ENCODE results near the gene PSME2. TPM values are rescaled to one million over a fixed set of nuclear protein-coding genes. Genes with fewer than 3 reads are reported as not detected.

Gene PSME2
- total RNA-seq (100 to 1,000 TPM in 1 of 2 donors, 10 to 100 TPM in 1; 59.4 to 136 TPM), polyA plus RNA-seq (ENCODE audit: insufficient read length in 2 of 2) (100 to 1,000 TPM; 112 to 115 TPM)
- long read RNA-seq, donor 1, transcript PSME2-201 (11 exons, 1,404 nt) = major isoform, 51 of 88 reads
- long read RNA-seq, donor 1, partial matches to known transcripts = 18 of 88 reads
- long read RNA-seq, donor 1, other reads (novel, unspliced or antisense) = 13 of 88 reads
- long read RNA-seq, donor 2, transcript PSME2-201 (11 exons, 1,404 nt) = major isoform, 15 of 17 reads
- long read RNA-seq, donor 2, partial matches to known transcripts = 0 of 17 reads
- long read RNA-seq, donor 2, other reads (novel, unspliced or antisense) = 0 of 17 reads
- long read RNA-seq, donor 3, transcript PSME2-201 (11 exons, 1,404 nt) = major isoform, 17 of 35 reads
- long read RNA-seq, donor 3, partial matches to known transcripts = 15 of 35 reads
- long read RNA-seq, donor 3, other reads (novel, unspliced or antisense) = 0 of 35 reads
- long read RNA-seq, donor 4, transcript PSME2-205 (2 exons, 496 nt) = minor isoform, 7 of 125 reads
- long read RNA-seq, donor 4, transcript PSME2-201 (11 exons, 1,404 nt) = major isoform, 98 of 125 reads
- long read RNA-seq, donor 4, partial matches to known transcripts = 11 of 125 reads
- long read RNA-seq, donor 4, other reads (novel, unspliced or antisense) = 0 of 125 reads

DNA sequence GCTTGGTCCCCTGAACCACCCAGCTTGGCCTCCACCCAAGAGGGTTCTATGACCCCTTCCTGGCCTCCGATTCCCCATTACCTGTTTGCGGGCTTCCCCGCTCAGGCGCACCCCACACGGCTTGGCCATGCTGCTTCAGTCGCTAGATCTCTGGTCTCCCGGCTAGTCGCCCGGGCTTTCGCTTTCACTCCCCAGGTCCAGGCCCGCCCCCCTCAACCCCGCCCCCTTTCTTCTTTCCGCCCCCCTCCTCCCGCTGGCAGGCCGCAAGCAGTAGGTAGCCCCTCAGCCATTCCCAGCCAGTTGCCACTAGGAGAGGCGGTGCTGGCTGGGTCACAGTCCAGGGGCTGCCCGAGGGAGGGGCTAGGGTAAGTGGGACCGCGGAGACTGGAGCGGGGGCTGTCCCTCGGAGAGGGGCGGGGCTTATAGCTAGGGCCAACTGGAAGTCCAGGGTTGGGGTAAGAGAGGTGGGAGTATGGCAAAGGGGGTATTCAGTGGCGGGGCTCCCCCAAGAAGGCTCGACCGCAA, at the start of gene PSME2:
Gene PSME2 (minus strand): TSS at position 158 of the 525 bp plus-strand sequence. CDS start 29 bp downstream, at position 129.
- no peaks in the 10 kb centered on the region for H3K27me3 ChIP-seq (ENCODE audit: control insufficient read depth, insufficient read depth, low read length)
- peak; percentile 77 to 96 (median 89) for DNase-seq (ENCODE audit: low read depth in 4 of 6, low spot score in 6 of 6)
- H3K9me3 ChIP-seq (ENCODE audit: control insufficient read depth, insufficient read depth, low read length) = no peaks in the 10 kb centered on the region
- under 1% methylated on average over 17 of the region's 25 CpGs for WGBS (ENCODE audit: insufficient coverage)
- peaks cover 36% of the 10 kb centered on the region for H3K4me1 ChIP-seq (ENCODE audit: control insufficient read depth, insufficient read depth, low read length)
- H3K27ac ChIP-seq (ENCODE audit: low read depth, low read length) = peak within 1 kb of the TSS; percentile 98
- peaks cover 32% of the 10 kb centered on the region for H3K36me3 ChIP-seq (ENCODE audit: control insufficient read depth, insufficient read depth, low read length)
- H3K4me3 ChIP-seq (ENCODE audit: low read depth, low read length) = peak within 1 kb of the TSS; percentile 96

DNA sequence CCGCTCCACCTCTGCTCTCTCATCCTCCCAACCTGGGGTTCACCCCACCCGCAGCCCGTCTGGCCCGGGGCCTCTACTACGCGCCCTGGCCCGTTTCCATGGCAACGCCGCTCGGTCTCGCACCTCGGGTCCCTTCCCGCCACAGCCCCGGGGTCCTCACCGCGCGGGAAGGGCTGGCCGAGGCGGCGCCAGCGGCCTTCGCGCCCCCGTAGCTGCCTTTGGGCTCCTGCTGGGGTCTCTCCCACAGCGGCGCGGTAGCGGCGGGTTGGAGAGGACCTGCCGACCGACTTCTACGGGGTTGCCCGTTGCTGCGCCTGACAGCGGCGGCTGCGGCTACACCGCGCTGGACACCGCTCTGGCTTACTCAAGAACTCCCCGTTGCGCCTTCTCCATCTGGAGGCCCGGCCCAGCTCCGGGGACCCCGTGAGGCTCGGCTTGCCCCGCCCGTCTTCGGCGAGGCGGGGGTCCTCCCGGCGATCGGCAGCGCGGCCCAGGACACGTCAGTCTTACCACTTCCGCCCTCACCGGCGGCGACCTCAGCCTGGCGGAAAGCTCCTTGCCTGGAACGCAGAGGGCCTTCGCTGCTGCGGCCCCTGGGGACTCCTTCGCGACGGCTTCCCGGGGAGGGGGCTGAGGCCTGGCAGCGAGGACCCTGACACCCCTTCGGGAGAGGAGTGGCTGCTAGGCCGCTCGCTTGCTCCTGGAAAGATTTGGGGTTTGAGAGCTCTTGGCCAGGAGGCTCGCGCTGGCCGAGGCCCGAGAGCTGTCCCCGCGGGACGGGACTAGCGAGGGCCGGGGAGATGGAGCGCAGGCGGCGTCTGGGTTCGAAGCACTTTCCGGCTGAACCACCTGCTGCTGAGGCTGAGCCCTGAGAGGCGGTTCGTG, 49.0 kb upstream of the PSME2 start, which contains the start of gene TM9SF1:
Gene TM9SF1 (minus strand): TSS at position 256 of the 885 bp plus-strand sequence. CDS start 422 bp downstream, outside the sequence.
- under 1% methylated on average over 89 of the region's 89 CpGs for WGBS (ENCODE audit: insufficient coverage)
- H3K4me1 ChIP-seq (ENCODE audit: control insufficient read depth, insufficient read depth, low read length) = peaks cover 13% of the 10 kb centered on the region
- peaks cover 20% of the 10 kb centered on the region for H3K36me3 ChIP-seq (ENCODE audit: control insufficient read depth, insufficient read depth, low read length)
- no peaks in the 10 kb centered on the region for H3K9me3 ChIP-seq (ENCODE audit: control insufficient read depth, insufficient read depth, low read length)
- DNase-seq (ENCODE audit: low read depth in 4 of 6, low spot score in 6 of 6) = peak; percentile 66 to 95 (median 82)
- peak within 1 kb of the TSS; percentile 96 for H3K27ac ChIP-seq (ENCODE audit: low read depth, low read length)
- peak within 1 kb of the TSS; percentile 90 for H3K4me3 ChIP-seq (ENCODE audit: low read depth, low read length)
- H3K27me3 ChIP-seq (ENCODE audit: control insufficient read depth, insufficient read depth, low read length) = no peaks in the 10 kb centered on the region

DNA sequence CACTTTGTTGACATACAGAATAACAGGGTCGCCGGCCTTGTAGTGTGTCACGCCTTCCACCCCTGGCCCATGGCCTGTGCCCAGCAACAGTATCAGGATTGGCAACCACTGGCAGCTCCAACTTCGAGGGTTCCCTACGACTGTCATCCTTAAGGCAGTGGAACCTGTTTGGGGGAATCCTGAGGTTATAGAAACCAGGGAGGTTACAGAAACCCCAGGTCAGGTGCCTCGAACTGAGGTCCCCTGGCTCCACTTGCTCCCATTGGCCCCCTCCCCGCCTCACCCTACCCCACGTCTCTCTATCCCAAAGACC, 48.4 kb upstream of the PSME2 start:
- no peak for DNase-seq (ENCODE audit: low read depth in 4 of 6, low spot score in 6 of 6)
- peaks cover 13% of the 10 kb centered on the region for H3K4me1 ChIP-seq (ENCODE audit: control insufficient read depth, insufficient read depth, low read length)
- WGBS (ENCODE audit: insufficient coverage) = 68% methylated on average over 7 of the region's 8 CpGs
- H3K27me3 ChIP-seq (ENCODE audit: control insufficient read depth, insufficient read depth, low read length) = no peaks in the 10 kb centered on the region
- H3K9me3 ChIP-seq (ENCODE audit: control insufficient read depth, insufficient read depth, low read length) = no peaks in the 10 kb centered on the region
- H3K4me3 ChIP-seq (ENCODE audit: low read depth, low read length) = peak overlapping the region; percentile 90
- H3K36me3 ChIP-seq (ENCODE audit: control insufficient read depth, insufficient read depth, low read length) = peaks cover 25% of the 10 kb centered on the region
- peak overlapping the region; percentile 96 for H3K27ac ChIP-seq (ENCODE audit: low read depth, low read length)

- Histone ChIP-seq H3K9me3 (ENCODE audit: control insufficient read depth, insufficient read depth, low read length) (no peaks in the 10 kb centered on the region), H3K36me3 (ENCODE audit: control insufficient read depth, insufficient read depth, low read length) (peaks cover 29% of the 10 kb centered on the region), H3K4me1 (ENCODE audit: control insufficient read depth, insufficient read depth, low read length) (peaks cover 16% of the 10 kb centered on the region), H3K4me3 (ENCODE audit: low read depth, low read length) (peak overlapping the region; percentile 90), H3K27me3 (ENCODE audit: control insufficient read depth, insufficient read depth, low read length) (no peaks in the 10 kb centered on the region), H3K27ac (ENCODE audit: low read depth, low read length) (no peak overlapping the region)
- no peak for DNase-seq (ENCODE audit: low read depth in 4 of 6, low spot score in 6 of 6)
- 88% methylated on average over 4 of the region's 7 CpGs for WGBS (ENCODE audit: insufficient coverage)
Observed at GRCh38 chr14:24194186-24194872, 47.9 kb upstream of the PSME2 start.

DNA sequence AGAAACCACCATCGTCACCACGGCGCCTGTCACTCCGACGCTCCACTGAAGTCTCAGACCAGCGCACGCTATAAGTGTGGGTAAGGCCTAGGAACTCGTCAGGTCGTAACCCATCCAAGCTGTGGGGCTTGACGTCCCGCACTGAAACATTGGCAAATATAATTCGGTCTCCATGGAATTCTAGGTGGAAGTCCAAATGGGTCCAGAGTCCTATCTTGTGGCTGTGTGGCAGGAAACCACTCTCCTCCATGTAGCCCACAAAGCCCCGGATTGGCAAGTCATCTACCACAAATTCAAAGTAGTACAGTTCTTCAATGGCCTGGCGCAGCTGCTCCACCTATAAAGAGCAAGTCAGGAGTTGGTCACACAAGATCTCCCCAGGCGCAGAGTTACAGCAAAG, 46.5 kb upstream of the PSME2 start:
- Histone ChIP-seq H3K4me1 (ENCODE audit: control insufficient read depth, insufficient read depth, low read length) (peaks cover 30% of the 10 kb centered on the region), H3K4me3 (ENCODE audit: low read depth, low read length) (no peak overlapping the region), H3K27me3 (ENCODE audit: control insufficient read depth, insufficient read depth, low read length) (no peaks in the 10 kb centered on the region), H3K27ac (ENCODE audit: low read depth, low read length) (no peak overlapping the region), H3K9me3 (ENCODE audit: control insufficient read depth, insufficient read depth, low read length) (no peaks in the 10 kb centered on the region), H3K36me3 (ENCODE audit: control insufficient read depth, insufficient read depth, low read length) (peaks cover 34% of the 10 kb centered on the region)
- no peak for DNase-seq (ENCODE audit: low read depth in 4 of 6, low spot score in 6 of 6)
- 96% methylated on average over 13 of the region's 15 CpGs for WGBS (ENCODE audit: insufficient coverage)

DNA sequence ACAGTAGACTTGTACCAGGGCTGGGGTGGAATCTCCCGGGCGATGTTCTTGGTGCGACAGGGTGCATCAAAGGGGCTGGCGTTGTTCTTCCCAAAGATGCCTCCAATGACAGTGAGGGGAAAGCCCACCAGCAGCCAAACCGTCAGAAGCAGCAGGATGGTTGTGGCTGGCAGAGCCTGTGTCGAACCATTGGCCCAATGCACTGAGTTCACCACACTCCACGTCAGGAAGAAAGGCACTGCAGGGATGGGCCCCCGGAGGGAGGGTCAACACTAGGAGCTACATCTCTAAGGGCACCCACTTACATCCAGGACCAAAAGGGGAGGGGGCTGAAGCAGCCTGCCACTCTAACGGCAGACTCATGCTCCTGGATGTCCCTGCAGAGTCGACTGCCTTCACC, 44.0 kb upstream of the PSME2 start:
- no peak for DNase-seq (ENCODE audit: low read depth in 4 of 6, low spot score in 6 of 6)
- Histone ChIP-seq H3K27me3 (ENCODE audit: control insufficient read depth, insufficient read depth, low read length) (no peaks in the 10 kb centered on the region), H3K9me3 (ENCODE audit: control insufficient read depth, insufficient read depth, low read length) (no peaks in the 10 kb centered on the region), H3K4me3 (ENCODE audit: low read depth, low read length) (no peak overlapping the region), H3K27ac (ENCODE audit: low read depth, low read length) (no peak overlapping the region), H3K4me1 (ENCODE audit: control insufficient read depth, insufficient read depth, low read length) (peaks cover 35% of the 10 kb centered on the region), H3K36me3 (ENCODE audit: control insufficient read depth, insufficient read depth, low read length) (peaks cover 57% of the 10 kb centered on the region)
- WGBS (ENCODE audit: insufficient coverage) = 93% methylated on average over 5 of the region's 10 CpGs

DNA sequence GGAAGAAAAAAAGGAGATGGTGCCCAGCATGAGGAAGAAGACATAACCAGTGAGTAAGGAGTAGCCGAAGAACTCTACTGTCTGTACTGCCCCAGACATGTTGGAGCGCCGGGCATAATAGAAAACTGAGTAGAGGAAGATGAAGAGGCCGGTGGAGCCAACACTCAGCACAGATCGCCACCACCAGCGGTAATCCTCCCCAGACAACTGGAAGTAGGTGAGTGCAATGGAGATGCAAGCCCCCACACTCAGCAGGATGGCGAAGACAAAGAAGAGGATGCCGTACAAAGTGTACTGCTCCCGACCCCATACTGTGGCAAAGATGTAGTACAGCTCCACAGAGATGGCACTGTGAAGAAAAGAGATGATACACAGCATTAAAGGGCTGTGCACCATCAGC, 43.0 kb upstream of the PSME2 start:
- WGBS (ENCODE audit: insufficient coverage) = 96% methylated on average over 7 of the region's 9 CpGs
- Histone ChIP-seq H3K36me3 (ENCODE audit: control insufficient read depth, insufficient read depth, low read length) (peaks cover 67% of the 10 kb centered on the region), H3K9me3 (ENCODE audit: control insufficient read depth, insufficient read depth, low read length) (no peaks in the 10 kb centered on the region), H3K27me3 (ENCODE audit: control insufficient read depth, insufficient read depth, low read length) (no peaks in the 10 kb centered on the region), H3K27ac (ENCODE audit: low read depth, low read length) (peak overlapping the region; percentile 29), H3K4me3 (ENCODE audit: low read depth, low read length) (no peak overlapping the region), H3K4me1 (ENCODE audit: control insufficient read depth, insufficient read depth, low read length) (peaks cover 28% of the 10 kb centered on the region)
- DNase-seq (ENCODE audit: low read depth in 4 of 6, low spot score in 6 of 6) = no peak

- H3K36me3 ChIP-seq (ENCODE audit: control insufficient read depth, insufficient read depth, low read length) = peaks cover 71% of the 10 kb centered on the region
- WGBS (ENCODE audit: insufficient coverage) = no CpG with 5 or more reads among the region's 3 CpGs
Observed at GRCh38 chr14:24189059-24189375, 42.6 kb upstream of the PSME2 start.

More at GRCh38 chr14:24189059-24189375, 42.6 kb upstream of the PSME2 start:
- peak overlapping the region; percentile 79 for H3K4me3 ChIP-seq (ENCODE audit: low read depth, low read length)
- peaks cover 28% of the 10 kb centered on the region for H3K4me1 ChIP-seq (ENCODE audit: control insufficient read depth, insufficient read depth, low read length)
- no peak for DNase-seq (ENCODE audit: low read depth in 4 of 6, low spot score in 6 of 6)
- H3K9me3 ChIP-seq (ENCODE audit: control insufficient read depth, insufficient read depth, low read length) = no peaks in the 10 kb centered on the region
- peak overlapping the region; percentile 29 for H3K27ac ChIP-seq (ENCODE audit: low read depth, low read length)
- H3K27me3 ChIP-seq (ENCODE audit: control insufficient read depth, insufficient read depth, low read length) = no peaks in the 10 kb centered on the region

Measured in spinal cord (tissue), 10 donors.